HG02678 (cell line): ENCODE data around the gene RAPGEF3.

Experiments
- ATAC-seq: cut with Tn5 transposase; IDR thresholded peaks from one replicate; pipeline ENCODE4 v1.9.1; 2021; ENCODE audit warnings: mild to moderate bottlenecking, moderate library complexity; ENCODE audit not compliant: unreplicated experiment

RAPGEF3 gene

GRCh38 chr12:47704719-47705118 is 54.0 kb downstream of the RAPGEF3 start:
- ATAC-seq: no peak

- ATAC-seq: no peak
These were observed 58.4 kb downstream of the RAPGEF3 start for GRCh38 chr12:47700263-47700662.

DNA sequence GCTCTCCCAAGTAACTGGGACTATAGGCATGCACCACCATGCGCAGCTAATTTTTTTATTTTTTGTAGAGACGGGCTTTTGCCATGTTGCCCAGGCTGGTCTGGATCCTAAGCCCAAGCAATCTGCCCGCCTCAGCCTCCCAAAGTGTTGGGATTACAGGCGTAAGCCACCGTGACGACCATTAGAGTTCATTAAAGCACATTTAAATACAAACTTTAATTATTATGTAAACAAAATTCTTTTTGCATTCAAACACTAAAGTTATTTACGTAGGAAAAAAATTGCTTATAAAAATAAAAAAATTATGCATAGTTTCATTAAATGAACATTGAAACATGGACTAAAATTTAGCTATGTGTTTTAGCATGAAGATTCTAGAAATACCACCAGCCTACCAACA is 60.0 kb downstream of the RAPGEF3 start:
- ATAC-seq: no peak

- ATAC-seq: no peak
These were observed 60.6 kb downstream of the RAPGEF3 start for GRCh38 chr12:47698055-47698454.

DNA sequence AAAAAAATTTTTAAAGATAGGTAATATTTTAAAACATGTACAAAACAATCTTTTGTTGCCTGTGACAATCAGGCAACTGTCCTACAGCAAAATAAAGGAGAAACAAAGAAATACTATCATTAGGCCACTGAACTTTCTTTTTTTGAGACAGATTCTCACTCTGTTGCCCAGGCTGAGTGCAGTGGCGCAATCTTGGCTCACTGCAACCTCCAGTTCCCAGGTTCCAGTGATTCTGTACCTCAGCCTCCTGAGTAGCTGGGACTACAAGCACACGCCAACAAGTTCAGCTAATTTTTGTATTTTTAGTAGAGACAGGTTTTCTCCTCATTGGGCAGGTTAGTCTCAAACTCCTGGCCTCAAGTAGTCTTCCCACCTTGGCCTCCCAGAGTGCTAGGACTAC is 69.5 kb downstream of the RAPGEF3 start:
- no peak for ATAC-seq

GRCh38 chr12:47687636-47688035 is 71.0 kb downstream of the RAPGEF3 start:
- ATAC-seq: no peak

DNA sequence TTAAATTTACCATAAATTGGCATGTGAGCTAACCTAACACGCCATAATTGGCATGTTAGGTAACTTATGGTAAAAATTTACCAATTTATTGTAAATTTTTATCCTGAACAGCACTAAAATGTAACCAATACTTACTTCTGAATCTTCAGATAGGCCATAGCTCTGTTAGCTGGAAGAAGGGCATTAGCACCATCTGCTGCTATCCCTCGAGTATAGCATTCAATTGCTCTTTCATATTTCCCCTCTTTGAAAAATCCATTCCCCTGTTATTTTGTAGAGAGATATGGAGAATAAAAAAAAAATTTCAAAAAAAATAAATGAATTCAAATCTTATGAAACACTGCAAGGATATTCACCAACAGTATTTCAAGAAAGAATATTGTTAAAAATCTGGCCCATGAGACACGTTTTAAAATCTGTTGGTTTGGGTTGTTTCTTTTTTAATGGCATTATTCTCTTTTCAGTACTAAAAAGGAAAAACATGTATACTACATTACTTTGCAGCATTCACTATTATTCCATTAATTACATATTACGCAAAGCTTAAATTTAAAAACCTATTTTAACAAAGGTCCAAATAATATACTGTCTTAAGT is 71.9 kb downstream of the RAPGEF3 start:
- no peak for ATAC-seq
